ENCODE data around the gene SYT12. TPM values are rescaled to one million over a fixed set of nuclear protein-coding genes. Genes with fewer than 3 reads are reported as not detected.
"Not testable (repeated sequence)": the region's sequence is repeated elsewhere in the genome, so short reads cannot be mapped to it uniquely, and the experiment has no call there.

Gene SYT12
- total RNA-seq, 1 donor, result 0.09 TPM

DNA sequence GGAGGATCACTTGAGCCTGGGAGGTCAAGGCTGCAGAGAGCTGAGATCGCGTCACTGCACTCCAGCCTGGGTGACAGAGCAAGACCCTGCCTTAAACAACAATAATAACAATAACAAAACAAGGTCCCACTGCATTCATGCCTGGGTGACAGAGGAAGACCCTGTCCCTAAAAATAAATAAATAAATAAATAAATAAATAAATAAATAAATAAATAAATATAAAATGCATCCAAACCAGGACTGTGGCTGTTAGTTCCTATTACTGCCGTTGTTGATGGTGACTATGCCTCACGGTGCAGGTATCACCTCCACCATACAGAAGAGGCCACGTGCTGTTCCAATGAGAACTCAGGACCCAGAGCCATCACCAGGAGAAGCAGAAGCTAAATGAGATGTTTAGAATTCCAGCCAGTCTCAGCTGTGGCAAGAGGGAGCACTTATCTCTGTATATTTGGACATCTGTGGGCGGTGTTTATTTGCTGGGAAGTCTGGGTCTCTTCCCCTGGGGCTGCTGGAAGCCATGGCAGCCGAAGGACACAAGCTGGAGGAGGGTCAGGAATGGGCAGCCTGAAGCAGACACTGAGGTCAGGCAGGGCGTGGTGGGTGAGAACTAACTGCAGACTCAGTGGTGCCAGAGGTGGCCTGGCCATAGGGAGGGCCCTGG is 26.2 kb upstream of the SYT12 start:
- DNase-seq (ENCODE audit: low read depth), result peak; percentile 65
- TF ChIP-seq, protein P1, sequence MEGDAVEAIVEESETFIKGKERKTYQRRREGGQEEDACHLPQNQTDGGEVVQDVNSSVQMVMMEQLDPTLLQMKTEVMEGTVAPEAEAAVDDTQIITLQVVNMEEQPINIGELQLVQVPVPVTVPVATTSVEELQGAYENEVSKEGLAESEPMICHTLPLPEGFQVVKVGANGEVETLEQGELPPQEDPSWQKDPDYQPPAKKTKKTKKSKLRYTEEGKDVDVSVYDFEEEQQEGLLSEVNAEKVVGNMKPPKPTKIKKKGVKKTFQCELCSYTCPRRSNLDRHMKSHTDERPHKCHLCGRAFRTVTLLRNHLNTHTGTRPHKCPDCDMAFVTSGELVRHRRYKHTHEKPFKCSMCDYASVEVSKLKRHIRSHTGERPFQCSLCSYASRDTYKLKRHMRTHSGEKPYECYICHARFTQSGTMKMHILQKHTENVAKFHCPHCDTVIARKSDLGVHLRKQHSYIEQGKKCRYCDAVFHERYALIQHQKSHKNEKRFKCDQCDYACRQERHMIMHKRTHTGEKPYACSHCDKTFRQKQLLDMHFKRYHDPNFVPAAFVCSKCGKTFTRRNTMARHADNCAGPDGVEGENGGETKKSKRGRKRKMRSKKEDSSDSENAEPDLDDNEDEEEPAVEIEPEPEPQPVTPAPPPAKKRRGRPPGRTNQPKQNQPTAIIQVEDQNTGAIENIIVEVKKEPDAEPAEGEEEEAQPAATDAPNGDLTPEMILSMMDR (IDR thresholded peaks at IDR 0.05; ENCODE audit: insufficient read depth, low read length), result no peak
- no peak overlapping the region for H3K4me3 ChIP-seq (ENCODE audit: low read depth, low read length)

DNA sequence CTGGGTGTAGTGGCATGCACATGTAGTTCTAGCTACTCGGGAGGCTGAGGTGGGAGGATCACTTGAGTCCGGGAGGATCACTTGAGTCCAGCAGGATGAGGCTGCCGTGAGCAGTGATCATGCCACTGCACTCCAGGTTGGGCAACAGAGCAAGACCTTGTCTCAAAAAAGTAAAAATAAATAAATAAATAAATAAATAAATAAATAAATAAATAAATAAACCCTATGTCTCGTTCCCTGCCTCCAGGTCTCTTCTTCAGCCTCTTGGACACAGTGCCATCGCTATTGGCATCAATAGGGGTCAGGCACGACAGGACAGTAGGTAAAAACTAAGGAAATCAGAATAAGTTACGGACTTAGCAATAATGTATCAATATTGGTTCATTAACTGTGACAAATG is 23.4 kb upstream of the SYT12 start:
- no peak for DNase-seq (ENCODE audit: low read depth)
- TF ChIP-seq, protein P1 (IDR thresholded peaks at IDR 0.05; ENCODE audit: insufficient read depth, low read length), result no peak
- no peak overlapping the region for H3K4me3 ChIP-seq (ENCODE audit: low read depth, low read length)

DNA sequence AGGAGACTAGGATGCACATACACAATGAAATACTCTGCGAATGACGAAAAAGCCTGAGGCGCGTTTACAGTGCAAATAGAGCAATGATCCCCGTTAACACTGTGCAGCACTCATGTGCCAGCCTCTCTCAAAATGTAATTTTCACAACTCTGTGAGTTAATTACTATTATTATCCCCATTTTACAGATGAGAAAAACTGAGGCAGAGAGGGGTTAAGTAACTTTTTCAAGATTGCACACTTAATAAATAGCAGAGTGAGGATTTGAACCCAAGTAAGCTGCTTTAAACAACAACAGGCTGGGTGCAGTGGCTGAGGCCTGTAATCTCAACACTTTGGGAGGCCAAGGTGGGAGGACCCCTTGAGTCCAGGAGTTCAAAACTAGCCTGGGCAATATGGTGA is 21.6 kb upstream of the SYT12 start:
- no peak for DNase-seq (ENCODE audit: low read depth)
- H3K4me3 ChIP-seq (ENCODE audit: low read depth, low read length), result no peak overlapping the region
- TF ChIP-seq, protein P1 (IDR thresholded peaks at IDR 0.05; ENCODE audit: insufficient read depth, low read length), result no peak

- DNase-seq (ENCODE audit: low read depth), result no peak
- no peak overlapping the region for H3K4me3 ChIP-seq (ENCODE audit: low read depth, low read length)
- TF ChIP-seq, protein P1 (IDR thresholded peaks at IDR 0.05; ENCODE audit: insufficient read depth, low read length), result no peak
Observed at GRCh38 chr11:67002297-67002913, 20.5 kb upstream of the SYT12 start.

DNA sequence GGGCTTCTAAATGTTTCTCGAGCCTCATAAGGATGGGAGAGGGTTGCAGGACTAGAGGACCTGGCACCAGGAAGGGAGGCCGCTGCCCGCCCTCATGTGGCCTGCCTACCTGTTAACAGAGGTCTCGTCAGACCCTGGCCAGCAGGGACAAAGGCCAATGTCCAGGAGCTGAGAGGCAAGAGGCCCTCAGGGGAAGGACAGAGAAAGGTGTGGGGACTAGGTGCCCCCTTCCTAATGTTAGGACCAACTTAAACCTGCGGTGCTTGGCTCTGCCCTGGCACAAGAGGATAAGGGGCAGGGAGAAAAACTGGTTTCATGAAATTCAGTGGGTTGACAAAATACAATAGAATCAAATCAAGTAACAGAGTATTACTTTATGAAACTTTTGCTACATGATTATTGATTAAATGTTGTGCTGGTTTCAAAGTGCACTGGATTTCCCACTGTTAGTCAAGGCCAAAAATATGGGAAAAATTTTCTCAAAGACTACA is 20.0 kb upstream of the SYT12 start:
- TF ChIP-seq, protein P1 (IDR thresholded peaks at IDR 0.05; ENCODE audit: insufficient read depth, low read length), result no peak
- DNase-seq (ENCODE audit: low read depth), result no peak
- no peak overlapping the region for H3K4me3 ChIP-seq (ENCODE audit: low read depth, low read length)

DNA sequence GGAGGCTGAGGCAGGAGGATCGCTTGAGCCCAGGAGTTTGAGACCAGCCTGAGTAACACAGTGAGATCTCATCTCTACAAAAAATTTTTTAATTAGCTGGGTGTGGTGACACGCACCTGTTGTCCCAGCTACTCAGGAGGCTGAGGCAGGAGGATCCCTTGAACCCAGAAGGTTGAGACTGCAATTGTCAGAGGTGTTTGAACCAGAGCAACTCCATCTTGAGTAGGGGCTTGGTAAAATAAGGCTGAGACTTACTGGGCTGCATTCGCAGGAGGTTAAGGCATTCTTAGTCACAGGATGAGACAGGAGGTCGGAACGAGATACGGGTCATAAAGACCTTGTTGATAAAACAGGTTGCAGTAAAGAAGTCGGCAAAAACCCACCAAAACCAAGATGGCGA is 17.7 kb upstream of the SYT12 start:
- not testable (repeated sequence) for DNase-seq (ENCODE audit: low read depth); H3K4me3 ChIP-seq (ENCODE audit: low read depth, low read length)

GRCh38 chr11:67006029-67006884 is 16.7 kb upstream of the SYT12 start:
- peak; percentile 17 for DNase-seq (ENCODE audit: low read depth)
- TF ChIP-seq, protein P1 (IDR thresholded peaks at IDR 0.05; ENCODE audit: insufficient read depth, low read length), result no peak
- no peak overlapping the region for H3K4me3 ChIP-seq (ENCODE audit: low read depth, low read length)
